ENCODE measurements around the gene MRPL48.

- TF ChIP-seq CTCF (IDR thresholded peaks at IDR 0.05 in 8 of 11, conservative IDR thresholded peaks at IDR 0.05 in 3 of 11) (no peak), POLR2A (IDR thresholded peaks at IDR 0.05) (no peak)
Measured at GRCh38 chr11:73760135-73760678, 27.5 kb upstream of the MRPL48 start.
